Skin of body (tissue), 2 donors: ENCODE results near the gene GPR107. TPM values are rescaled to one million over a fixed set of nuclear protein-coding genes. Genes with fewer than 3 reads are reported as not detected.
A peak's percentile ranks its signal among the peaks of the same experiment; 100 is the strongest.

ENCODE experiments used
- DNase-seq: peaks from one replicate; lab custom pipeline; 2025; lab: John Stamatoyannopoulos, UW
- total RNA-seq: library from RNA; depleted of rRNA; stranded (reverse); fragments of >200 nt; gene quantifications from one replicate; pipeline ENCODE4 v1.2.3, GENCODE V29; 2014

The GPR107 gene
- total RNA-seq, 1 donor from 2014 or later: 31.4 TPM

DNA sequence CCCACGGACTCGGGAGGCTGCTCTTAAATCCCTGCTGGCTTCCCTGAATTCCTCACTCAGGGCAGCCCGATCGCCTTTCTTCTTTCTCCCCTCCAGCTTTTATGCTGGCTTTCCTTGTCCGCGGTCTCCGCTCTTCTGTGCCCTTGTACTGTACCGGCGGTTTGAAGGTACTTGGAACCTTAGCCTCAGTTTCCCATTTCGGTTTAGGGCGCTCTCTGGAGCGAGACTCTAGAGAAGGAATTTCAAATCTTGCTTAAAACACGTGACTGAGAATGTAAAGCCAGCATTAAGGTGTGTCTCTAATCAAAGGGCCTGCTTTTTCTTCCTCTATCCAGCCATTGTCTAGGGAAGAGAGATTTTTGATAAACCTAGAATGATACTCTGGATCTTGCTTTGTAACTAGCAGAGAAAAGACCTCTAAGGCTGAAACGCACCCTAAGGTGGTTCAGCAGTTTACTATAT, 650 bp downstream of the GPR107 start:
- DNase-seq: no peak

DNA sequence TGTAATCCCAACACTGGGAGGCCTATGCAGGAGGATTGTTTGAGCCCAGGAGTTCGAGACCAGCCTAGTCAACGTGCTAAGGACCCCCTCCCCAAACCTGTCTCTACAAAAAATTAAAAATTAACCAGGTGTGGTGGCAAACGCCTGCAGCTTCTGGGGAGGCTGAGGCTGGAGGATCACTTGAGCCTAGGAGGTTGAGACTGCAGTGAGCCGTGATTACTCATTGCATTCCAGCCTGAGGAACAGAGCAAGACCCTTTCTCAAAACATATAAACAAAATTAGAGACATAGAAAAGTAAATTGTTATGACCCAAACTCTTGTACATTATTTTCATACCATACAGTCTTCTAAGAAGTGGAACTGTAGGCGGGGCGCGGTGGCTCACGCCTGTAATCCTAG, 1.1 kb downstream of the GPR107 start:
- DNase-seq: no peak

DNA sequence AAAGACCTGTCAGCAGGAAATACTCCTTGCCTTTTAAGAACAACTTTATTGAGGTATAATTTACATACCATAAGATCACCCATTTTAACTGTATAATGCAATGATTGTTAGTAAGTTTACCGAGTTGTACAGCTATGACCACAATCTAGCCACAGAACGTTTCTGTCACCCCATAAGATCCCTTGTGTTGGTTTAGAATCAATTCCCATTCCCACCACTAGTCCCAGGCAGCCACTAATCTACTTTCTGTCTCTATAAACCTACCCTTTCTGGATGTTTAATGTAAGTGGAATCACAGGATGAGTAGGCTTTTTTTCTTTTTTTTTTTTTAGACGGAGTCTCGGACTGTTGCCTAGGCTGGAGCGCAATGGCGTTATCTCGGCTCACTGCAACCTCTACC, 4.4 kb downstream of the GPR107 start:
- no peak for DNase-seq

DNA sequence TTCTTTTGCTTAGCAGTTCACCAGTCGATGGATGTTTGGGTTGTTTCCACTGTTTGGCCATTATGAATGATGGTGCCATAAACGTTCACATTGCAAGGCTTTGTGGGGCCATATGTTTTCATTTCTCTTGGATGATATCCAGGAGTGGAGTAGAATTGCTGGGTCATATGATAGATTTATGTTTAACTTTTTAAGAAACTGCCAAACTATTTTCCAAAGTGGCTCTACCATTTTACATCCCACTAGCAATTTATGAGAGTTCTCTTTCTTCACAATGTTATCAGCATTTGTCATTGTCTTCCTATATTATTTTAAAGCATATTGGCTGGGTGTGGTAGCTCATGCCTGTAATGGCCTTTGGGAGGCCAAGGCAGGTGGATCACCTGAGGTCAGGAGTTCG, 5.2 kb downstream of the GPR107 start:
- no peak for DNase-seq

DNA sequence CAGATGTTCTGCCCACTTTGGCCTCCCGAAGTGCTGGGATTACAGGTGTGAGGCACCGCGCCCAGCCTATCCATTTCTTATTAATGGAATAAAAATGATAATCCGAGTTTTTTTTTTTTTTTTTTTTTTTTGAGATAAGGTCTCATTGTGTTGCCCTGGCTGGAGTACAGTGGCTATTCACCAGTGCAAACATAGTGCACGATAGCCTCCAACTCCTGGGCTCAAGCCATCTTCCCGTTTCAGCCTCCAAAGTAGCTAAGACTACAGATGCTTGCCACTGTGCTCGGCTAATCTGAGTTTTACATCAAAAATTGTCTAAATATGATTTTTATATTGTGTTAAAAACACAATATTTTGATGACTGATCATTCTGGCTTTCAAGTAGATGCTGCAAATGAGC, 6.6 kb downstream of the GPR107 start:
- no peak for DNase-seq

DNA sequence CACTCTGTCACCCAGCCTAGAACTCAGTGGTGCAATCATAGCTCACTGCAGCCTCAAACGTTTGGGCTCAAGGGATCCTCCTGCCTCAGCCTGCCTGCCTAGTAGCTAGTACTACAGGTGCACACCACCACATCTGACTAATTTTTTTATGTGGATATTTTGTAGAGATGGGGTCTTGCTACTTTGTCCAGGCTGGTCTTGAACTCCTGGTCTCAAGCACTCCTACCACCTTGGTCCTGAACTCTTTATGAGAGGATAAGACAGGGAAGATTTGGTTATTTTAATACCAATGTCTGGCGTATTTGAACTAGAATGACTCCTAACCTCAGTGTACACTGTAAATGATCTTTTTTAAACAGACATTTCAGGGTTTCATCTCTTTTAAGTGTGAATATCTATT, 9.0 kb downstream of the GPR107 start:
- DNase-seq: no peak

DNA sequence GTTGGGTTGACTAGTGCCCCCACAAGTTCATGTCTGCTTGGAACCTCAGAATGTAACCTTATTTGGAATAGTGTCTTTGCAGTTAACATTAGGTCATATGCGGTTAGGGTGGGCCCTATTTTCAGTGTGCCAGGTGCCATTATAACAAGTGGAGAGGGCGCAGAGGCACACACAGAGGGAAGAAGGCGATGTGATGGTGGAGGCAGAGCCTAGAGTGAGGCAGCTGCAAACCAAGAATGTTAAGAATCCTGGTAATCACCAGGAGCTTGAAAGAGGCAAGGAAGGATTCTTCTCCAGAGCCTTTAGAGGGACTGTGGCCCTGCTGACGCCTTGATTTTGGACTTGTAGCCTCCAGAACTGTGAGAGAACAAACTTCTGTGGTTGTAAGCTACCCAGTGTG, 10.9 kb downstream of the GPR107 start:
- no peak for DNase-seq

DNA sequence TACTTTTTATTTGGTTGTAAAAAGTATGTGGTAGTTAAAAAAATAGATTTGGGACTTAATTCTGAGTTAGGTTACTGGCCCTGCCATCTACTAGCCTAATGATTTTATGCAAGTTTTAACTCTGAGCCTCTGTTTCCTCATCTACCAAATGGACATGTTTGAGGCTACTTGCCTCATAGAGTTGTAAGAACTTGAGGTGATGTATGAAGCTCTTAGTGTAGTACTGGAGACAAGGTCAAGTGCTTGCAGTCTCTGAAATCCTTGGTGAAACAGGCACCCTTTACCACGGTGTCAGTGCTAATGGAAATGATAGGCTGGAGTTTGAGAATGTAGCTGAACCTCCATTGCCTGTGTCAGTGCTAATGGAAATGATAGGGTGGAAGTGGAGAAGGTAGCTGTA, 15.3 kb downstream of the GPR107 start:
- no peak for DNase-seq

DNA sequence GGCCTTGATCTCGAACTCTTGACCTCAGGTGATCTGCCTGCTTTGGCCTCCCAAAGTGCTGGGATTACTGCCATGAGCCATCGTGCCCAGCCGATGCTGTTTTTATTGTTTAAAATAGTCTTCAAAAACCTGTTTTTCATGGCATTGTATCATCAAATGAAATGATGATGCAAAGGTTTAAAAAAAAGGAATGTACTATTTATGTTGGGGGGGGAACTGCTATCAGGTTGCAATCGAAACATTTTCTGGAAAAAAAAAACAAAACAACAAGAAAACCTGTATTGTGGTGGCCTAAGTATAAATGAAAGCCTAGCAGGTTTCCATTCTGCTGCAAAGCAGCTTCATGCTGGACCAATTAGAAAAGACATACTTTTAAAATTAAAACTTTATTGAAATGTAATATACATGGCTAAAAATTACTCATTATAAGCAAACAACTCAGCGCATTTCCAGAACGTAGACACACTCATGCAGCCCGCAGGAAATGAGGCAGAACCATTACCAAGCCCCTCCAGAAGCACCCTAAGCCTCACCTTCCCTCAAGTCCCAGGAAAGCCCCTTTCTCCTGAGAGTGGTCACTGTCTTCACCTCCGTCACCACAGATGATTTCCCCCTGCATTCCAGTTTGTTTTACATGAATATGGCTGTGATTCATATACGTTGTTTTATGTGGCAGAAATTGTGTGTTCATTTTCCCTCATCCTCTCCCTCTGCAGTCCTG, 19.0 kb downstream of the GPR107 start:
- DNase-seq: no peak

DNA sequence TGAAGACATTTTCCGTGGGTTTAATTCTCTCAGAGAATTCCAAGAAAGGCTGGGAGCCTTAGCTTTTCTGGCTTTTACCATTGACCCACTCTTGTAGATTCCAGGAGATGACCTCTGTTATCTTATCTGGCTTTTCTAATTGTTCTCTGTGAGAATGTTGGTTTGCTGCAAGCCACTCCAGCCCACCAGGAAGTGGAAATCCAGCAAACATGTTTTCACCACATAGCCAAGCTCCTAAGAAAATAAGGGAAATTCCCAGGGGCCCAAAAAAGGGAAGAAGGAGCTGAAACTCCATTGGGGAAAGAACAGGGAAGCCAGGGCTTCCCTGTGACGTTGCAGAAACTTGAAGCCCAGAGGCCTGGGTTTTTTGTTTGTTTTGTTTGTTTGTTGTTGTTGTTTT, 19.7 kb downstream of the GPR107 start:
- peak; percentile 28 for DNase-seq

DNA sequence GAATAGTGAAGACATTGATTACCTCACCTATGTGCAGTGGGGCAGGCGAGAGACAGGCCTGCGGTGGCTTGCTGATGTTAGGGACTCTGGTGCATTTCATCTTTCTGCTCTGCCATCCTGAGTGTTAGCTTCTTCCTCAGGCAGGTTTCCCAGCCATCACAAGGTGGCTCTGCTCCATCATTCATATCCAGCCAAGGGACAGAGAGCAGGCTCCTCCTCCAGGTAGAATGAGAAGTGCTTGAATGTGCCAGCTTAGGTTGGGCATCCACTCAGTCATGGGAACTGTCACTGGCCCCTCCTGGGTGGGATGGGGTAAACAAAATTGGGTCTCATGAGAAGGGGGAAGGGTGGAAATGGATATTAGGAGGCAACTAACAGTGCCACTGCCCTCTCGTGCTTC, 24.8 kb downstream of the GPR107 start:
- no peak for DNase-seq

DNA sequence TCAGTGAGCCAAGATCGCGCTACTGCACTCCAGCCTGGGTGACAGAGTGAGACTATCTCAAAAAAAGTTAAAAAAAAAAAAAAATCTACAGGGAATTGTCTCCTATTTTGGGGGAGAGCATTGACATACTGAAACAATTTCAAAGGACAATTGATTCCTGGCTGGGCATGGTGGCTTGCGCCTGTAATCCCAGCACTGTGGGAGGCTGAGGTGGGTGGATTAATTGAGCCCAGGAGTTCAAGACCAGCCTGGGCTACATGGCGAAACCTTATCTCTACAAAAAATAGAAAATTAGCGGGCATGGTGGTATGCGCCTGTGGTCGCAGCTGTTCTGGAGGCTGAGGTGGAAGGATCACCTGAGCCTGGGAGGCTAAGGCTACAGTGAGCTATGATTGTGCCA, 30.6 kb downstream of the GPR107 start:
- DNase-seq: no peak

DNA sequence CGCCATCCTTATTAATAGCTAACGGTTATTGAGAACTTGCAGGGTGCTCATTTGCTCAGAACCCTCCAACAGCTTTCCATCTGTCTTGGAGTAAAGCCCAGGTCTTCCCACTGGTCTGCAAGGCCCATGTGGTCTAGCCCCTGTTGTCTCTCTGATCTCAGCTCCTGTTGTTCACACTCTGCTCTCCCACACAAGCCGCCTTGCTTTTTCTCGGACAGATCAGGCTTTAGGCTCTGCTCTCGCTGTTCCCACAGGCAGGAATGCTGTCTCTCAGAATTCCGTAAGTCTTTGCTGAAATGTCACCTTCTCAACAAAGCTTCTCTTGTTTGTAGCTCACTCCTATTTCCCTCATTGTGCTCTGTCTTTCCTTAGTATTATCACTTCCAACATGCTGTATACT, 34.3 kb downstream of the GPR107 start:
- DNase-seq: no peak

DNA sequence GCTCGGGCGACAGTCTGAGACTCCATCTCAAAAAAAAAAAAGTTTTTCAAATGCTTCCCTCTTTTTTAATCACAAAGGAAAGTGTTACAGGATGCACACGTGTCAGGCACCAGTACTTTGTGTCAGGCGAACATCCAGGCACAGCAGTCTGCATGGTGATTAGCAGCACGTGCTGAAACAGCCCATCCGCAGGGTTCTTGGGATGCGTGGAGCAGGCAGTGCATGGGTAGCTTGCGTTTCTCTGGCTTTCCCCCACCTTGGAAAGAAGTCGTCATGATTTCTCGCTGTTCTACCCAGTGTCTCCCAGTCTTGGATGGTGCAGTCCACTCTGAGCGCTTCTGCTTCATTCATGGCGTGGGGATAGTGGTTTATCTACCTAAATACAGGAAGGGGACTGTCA, 35.4 kb downstream of the GPR107 start:
- DNase-seq: no peak

DNA sequence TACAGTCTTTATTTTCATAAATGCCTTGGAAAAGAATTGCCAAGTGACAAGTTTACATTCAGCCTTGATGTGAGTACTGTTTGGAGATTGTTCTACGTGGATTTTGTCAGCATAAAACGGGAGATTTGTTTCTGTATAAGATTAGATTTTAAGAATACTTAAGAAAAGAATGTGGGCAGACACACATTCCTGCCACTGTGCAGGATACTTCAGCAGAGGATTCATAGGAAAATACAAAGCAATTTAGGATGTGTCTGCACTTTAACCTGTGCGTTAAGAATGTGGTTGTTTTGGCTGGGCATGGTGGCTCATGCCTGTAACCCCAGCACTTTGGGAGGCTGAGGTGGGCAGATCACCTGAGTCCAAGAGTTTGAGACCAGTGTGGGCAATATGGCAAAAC, 37.2 kb downstream of the GPR107 start:
- DNase-seq: no peak

DNA sequence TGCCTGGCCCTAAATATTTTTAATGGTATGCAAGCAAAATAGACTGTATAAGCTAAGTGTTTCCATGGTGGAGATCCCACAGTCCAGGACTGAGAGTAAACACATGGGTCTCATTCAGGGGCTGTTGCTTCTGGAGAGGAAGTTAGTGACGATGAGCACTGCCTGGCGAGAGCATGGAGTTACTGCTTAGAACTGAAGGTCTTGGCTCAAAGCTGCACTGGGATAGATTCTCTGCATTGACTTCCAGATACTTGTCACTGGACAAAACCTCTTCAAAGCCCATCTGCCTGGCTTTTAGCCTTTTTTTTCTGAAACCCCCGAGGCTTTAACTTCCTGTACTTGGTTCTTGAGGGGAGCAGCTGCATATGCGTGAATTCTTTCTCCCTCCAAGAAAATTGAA, 39.2 kb downstream of the GPR107 start:
- DNase-seq: peak; percentile 62

DNA sequence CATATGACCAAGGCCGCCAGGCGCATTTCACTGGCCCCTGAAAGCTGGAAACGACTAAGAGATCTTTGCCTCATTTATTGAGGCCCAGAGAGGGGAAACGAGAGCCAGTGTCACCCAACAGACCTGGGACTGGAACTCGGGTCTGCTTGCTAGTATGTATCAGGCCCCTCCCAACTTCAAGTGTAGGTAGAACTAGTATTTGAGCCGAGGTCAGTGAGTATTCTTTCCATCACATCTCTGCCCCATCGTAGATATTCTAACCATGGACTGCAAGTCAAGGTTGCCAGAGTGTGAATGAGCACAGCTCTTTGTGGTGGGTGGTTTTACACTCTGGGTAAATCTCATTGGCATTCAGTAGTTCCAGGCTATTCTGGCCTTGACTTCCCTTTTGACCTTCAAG, 42.2 kb downstream of the GPR107 start:
- no peak for DNase-seq

DNA sequence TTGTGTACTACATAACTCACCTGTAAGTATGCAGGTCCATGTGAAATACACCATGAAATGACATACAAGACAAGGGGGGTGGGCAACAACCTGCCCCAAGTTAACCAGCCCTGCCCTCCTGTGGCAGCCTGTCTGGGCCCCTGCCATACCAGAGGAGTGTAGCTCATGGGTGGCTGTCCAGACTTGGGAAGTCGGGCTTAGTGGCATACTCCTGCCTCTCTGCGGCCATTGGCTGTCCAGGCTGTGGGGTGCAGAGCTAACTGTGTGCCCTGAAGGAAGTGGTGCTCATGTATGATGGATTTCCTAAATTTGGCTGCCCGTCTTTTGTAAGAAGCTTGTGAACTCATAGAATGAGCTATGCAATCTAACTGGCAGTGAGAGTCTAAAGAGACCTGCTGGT, 47.0 kb downstream of the GPR107 start:
- no peak for DNase-seq

DNA sequence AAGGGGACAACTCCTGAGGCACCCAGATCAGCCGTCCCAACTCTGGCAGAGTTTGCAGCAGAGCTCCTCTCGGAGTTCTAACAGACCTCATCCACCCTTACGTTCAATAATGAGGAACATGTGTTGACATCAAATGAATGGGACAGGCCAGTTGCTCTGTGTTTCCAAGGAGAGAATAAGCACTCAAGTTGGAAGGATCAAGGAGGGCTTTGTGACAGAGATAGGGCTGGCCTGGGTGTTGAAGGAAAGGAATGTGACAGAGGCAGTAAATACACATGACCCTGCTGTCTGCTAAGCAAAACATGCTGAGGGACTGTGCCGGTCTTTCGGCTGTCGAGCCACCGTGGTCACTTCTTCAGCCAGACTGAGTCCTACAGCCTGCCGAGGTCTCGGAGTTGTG, 48.2 kb downstream of the GPR107 start:
- DNase-seq: no peak

DNA sequence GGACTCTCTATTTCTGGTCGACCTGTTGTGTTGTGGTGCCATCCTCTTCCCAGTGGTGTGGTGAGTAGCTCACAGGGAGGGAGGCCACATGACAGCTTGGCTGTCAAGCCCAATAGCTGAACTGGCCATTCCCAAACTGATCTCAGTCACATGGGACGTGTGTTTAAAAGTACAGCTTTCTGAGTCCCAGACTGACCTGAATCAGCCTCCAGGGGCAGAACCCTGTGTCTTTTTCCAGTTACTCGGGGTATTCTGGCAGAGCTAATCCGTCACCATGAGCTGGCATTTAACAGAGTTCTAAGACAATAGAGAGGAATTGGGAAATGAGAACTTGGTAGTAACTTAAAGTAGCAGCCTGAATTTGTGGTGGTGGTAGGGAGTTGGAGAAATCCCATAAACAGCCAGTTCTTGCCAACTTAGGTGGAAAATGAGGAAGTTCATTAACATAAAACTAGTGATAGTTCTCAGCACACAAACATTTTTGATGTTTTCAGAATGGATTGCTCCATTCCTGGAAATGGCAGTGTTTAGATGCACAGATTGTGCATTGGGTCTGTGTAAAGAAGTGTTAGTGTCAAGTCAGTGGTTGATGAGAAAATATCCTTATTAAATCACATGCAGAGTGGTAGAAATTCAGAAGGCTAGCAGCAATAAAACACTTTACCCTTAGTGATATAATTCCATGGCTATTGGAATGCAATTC, 50.9 kb downstream of the GPR107 start:
- no peak for DNase-seq

DNA sequence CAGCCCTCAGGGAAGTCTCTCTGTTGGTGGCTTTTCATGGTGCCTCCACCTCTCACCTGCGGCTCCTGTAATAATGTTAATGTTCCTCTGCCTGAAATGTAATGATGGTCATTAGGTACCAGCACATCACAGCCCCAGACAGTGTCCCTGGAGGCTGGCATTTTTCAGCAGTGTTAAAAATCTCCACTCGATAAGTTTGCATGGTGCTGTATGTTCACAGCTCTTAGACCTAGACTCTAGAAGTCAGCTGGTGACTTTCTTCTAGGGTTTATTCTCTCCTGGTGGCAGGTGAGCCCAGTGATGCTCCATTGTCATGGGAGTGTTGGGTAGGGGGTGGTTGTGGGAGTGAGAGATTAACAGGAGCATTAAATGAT, 53.1 kb downstream of the GPR107 start:
- DNase-seq: no peak

DNA sequence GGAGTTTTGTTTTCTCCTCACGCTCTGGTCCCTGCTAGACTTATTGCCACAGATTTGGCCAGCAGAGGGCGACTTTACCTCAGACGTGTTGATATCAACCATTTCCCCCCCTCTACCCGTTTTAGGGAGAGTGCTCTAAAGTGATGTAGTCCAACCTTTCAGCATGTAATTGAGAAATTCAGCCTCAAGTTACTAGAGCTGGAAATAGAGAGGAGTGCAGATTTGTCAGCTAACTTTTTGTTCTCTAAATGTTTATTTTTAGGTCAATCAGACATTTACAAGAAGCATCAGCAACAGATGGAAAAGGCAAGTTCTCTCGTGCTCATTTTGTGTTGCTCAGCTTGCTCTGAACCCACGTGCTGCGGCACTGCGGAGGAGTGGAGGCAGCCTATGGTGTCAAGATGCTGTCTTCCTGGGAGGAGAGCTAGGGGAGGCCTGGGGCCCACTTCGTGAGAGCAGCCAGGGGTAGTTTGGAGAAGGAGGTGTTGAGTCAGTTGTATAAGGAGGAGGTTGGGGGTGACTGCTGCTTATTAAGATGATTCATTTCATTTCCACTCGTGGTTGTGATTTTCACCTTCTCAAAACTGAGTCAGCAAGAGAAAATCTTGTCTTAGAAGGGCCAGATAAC, 53.6 kb downstream of the GPR107 start:
- DNase-seq: peak; percentile 54

DNA sequence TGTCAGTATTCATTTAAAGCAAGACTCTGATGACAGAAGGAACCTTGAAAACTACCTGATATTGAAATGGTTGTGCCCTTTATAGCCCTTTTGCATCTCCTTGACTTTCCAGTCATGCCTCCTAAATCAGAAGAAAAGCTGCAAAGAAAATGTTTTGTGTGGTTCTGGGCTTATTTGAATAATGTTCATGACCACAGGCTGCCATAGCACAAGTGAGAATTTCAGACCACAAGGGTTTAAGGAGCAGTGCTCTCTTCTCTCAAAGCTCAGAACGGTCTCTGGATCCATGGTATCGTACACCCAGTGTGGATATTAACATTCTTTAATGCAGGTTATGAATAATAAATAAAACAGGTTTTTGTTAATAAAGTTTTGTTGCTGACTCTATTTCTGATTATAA, 54.2 kb downstream of the GPR107 start:
- no peak for DNase-seq
